Limb (tissue), 2 donors: ENCODE data around the gene C1orf159.
"Not testable (repeated sequence)": the region's sequence is repeated elsewhere in the genome, so short reads cannot be mapped to it uniquely, and the experiment has no call there.

Source experiments
- DNase-seq, 2 donors: peaks; one replicate each; pipeline ENCODE4 v3.0.0-alpha.2; 2016; ENCODE audit errors: extremely low spot score in 2 of 2

Gene C1orf159

DNA sequence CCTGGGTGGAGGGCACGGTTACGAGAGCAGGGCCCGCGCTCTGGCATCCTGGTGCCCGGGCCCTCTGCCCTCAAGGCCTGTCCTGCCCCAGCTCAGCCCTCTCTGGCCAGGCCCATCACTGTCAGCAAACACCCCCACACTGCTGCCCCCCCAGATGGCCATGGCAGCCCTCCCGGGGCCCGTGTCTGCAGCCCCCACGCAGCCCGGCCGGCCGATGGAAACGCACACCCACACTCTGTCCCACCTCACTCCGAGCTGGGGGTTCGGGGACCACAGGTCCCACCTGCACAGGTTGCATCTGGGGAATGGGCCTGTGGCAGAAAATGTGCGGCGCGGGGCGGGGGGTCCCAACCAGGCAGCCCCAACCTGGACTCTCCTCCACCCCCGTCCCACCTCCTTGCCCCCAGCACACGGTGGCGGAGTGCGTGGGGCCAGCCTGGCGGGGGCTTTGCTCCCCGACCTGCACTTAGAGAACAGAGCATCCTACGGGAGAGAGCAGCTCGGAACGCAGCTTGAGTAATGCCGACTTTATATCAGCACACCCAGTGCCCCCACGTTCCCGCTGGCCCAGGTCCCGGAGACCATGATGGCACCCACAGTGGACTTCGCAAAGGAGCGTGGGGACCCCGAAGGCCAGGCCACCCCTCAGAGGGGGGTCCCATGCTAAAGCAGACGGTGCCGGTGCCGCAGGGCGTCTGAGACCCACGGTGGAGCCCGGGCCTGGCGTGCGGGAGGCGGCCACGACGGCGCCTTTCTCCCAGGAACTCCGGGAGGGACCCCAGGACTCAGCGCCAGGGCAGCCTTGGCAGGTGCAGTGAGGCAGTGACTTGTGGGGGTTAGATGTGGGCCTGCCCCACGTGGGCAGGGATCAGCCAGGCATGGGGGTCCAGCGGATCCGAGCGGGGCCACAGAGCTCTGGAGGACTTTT lies 34.3 kb downstream of the C1orf159 start:
- no peak for DNase-seq

DNA sequence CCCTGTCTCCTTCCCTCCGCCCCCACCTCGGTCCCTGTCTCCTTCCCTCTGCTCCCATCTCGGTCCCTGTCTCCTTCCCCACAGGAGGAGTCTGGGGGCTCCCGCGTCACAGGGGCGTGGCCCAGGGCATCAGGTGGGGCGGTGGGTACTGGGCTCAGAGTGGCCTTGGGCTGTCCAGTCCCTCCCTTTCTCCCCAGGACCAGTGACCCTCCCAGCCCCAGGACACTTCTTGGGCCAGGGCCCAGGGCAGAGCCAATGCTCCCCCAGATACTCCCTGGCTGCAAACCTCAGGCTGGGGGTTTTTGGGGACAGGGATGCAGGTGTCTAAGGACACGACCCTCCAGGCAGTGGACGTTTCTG lies 35.0 kb downstream of the C1orf159 start:
- peak in 1 of 2 donors; percentile 33 for DNase-seq

DNA sequence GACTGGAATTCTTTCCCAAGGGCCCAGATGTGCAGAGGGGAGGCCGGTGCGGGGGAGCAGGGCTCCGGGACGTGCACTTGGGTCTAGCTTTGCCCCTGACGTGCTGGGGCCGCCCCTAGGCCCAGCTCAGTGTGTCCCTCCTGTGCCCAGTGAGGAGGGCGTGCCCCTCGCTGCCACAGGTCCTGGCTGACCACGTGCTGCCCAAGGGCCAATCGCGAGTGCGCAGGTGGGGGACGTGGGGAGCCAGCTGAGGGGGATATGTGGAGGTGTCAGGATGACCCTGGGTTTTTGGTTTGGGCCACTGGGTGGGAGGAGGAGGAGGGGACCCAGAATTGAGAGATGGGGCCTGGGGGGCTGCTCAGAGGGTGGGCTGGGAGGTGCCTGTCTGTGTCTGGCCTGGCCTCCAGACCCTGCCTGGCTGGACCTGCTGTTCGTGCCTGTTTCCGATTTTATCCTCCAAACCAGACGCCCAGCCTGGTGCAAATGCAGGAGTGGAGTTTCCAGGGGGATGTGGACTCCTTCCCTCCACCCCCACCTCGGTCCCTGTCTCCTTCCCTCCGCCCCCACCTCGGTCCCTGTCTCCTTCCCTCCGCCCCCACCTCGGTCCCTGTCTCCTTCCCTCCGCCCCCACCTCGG lies 35.6 kb downstream of the C1orf159 start:
- peak; percentile 53 to 74 for DNase-seq

DNA sequence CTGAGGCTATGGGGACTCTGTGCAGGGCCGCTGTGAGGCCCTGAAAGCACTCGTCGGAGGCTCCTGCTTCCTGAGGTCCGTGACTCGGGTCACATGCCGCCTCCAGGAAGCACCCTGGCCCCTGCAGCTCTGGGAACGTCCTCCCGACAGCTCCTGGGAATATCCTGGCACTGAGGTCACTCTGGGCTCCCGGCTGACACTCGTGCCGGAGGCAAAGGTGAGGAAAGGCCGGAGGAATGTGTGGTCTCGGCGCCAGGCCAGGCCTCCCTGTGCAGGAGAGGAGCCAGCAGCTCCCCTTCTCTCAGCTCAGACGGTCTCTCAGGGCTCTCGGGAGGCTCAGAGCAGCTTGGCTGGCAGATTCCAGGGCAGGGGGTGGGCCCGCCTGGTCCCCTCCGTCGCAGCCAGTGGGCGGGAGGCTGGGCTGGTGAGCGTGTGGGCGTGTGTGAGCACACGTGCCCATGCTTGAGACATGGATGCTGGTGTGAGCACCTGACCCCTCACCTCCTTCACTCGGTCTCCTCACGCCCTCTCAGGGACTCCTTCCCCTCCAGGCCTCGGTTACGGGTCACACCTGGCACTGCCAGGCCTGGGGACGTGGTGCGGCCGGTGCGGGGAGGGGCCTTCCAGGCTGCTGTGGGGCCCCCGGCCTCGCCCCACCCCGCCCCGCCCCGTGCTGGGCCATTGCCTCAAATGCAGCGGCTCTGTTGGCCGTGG lies 36.3 kb downstream of the C1orf159 start:
- DNase-seq: peak; percentile 27 to 69

DNA sequence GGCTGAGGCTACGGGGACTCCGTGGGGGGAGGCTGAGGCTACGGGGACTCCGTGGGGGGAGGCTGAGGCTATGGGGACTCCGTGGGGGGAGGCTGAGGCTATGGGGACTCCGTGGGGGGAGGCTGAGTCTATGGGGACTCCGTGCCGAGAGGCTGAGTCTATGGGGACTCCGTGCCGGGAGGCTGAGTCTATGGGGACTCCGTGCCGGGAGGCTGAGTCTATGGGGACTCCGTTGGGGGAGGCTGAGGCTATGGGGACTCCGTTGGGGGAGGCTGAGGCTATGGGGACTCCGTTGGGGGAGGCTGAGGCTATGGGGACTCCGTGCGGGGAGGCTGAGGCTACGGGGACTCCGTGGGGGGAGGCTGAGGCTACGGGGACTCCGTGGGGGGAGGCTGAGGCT lies 38.5 kb downstream of the C1orf159 start:
- DNase-seq: not testable (repeated sequence)

DNA sequence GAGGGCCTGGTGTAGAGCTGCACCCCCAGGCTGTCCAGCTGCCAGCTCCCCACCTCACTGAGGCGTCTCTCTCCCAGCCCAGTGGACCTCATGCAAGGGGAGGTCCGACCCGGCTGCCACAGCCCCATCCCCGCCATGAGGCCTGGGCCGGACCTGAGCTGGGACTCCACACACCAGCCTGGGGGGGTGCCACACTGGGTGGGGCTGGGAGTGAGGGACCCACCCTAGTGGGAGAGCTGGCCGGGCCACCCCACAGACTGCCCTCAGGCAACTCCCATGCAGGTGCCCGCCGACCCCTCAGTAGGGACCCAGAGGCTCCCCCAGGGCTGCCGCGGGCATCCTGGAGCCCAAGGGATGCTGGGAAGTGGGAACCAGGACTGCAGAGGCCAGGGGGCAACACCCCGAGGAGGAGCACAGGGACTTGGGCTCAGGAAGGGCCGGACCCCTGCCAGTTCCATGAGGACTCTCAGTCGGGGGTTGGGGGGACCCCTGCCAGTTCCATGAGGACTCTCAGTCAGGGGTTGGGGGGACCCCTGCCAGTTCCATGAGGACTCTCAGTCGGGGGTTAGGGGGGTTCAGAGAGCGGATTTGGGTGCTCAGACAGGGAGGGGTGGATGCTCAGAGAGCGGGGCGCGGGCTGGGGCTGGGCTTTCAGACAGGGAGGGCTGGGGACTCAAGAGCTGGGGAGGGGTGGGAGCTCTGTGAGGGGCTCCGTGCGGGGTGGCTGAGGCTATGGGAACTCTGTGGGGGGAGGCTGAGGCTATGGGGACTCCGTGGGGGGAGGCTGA lies 40.5 kb downstream of the C1orf159 start:
- no peak for DNase-seq

DNA sequence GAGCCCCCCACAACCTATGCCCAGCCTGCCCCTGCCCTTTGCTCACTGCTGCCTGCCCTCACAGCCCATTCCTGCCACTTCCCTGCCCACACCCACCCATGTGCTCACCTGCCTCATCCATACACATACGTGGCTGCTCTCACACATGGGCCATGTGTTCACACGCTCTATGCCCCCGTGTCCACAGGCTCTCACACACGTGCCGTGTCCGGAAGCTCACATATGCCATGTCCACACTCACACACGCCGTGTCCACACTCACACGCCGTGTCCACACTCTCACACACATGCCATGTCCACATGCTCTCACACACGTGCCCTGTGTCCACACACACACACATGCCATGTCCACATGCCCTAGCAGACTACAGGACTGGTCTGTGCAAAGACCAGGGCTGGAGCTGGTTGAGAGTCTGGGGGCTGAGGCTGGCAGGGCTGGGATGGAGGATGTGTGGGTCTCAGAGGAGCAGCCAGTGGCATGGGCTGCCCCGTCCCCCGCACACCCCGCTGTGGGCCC lies 41.2 kb downstream of the C1orf159 start:
- no peak for DNase-seq

DNA sequence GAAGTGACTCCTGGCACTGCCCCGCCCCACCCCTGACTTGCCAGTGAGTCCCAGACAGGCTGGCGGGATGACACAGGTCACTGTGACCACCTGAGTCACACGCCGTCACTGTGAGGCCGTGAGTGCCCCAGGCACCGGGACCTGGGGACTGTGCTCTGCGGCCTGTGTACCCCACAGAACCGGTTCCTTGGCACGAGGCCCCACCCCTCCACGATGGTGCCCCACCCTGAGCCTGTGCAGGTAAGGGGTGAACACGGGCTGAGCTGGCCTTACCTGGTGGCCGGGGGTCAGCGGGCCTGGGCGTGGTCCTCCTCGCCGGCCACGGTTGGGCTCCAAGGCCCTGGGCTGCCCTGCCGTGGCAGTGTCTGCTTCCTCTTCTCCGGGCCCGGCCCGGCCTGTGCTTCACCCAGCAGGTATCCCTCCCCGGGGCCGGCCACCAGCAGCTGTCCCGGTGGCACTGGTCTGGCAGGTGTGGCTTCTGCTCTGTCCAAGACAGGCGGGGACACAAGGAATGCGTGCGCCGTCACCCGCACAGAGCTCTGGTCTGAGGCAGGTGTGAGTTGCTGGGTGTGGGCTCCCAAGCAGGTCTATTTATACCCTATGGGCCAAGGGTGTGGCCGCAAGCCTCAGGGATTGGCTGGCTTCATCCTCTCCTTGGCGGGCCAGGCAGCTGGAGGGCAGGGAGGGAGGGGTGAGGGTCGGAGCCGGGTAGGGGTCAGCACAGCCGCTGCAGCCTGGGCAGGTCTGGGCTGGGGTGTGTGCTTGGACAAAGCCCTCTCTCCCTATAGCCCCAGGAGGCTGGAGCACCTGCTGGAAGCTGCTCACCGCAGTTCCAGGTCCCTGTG lies 41.9 kb downstream of the C1orf159 start, which contains the start of gene RNF223:
RNF223 (minus strand) TSS at position 564 of the 845 bp plus-strand sequence. CDS start 1,740 bp downstream, outside the sequence.
- DNase-seq: no peak

DNA sequence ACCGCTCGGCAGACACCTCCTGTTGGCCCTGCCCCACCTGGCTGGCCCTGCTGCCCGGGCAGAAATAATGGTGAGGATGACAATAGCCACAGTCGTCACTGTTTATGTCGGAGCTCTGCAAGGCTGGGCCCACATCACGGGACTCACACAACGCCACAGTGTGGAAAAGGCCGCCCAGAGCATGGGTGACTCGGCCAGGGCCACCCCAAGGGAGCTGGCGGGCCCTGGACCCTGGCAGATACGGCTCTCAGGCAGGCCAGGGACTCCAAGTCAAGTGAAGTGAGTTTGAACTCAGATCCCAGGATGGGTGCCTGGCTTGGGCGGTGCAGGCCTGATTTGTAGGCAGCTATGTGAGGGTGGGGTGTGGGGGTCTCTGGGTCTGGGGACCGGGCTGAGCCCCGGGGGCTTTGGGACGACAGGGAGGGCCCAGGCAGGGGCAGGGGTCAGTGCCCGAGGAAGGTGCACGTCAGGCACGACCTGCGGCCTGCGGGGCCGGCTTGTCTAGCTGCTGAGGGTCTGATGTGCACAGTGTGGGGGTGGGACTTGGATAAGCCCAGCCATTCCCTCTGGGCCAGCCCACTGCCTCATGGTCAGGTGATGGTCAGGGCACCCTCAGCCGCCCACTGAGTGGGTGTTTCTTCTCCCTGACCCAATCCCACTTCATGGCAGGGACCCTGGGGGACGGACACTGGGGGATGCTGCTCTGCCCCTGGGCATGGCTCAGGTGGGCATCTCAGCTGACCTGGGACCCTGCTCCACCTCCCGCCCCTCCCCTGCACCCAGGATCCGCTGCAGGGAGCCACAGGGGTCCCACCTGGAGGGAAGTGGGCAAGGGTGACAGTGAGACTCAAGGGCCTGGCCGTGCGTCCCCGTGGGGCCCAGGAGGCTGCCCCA lies 42.8 kb downstream of the C1orf159 start:
- DNase-seq: no peak

DNA sequence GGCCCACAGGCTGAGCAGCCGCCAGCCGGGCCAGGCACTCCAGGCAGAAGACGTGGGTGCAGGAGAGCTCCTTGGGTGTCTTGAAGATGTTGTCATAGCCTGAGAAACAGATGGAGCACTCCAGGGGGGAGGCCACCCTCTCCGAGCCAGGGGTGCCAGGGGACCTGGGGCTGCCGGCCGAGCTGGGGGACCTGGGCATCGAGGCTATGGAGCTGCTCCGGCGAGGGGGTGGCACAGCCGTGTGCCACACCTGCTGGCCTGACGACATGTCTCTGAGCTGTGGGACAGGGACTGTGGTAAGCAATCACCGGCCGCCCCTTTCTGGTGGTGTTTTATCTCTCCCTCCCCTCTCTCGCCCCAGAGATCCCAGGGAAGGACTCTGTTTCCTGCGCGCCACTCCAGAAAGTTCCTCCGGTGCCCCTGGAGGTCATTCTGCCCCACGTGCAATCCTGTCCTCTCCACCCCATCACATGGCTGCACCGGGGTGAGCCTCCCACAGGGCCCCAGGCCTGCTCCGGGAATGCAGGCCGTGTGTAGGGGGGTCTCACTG lies 43.5 kb downstream of the C1orf159 start:
- DNase-seq: no peak

DNA sequence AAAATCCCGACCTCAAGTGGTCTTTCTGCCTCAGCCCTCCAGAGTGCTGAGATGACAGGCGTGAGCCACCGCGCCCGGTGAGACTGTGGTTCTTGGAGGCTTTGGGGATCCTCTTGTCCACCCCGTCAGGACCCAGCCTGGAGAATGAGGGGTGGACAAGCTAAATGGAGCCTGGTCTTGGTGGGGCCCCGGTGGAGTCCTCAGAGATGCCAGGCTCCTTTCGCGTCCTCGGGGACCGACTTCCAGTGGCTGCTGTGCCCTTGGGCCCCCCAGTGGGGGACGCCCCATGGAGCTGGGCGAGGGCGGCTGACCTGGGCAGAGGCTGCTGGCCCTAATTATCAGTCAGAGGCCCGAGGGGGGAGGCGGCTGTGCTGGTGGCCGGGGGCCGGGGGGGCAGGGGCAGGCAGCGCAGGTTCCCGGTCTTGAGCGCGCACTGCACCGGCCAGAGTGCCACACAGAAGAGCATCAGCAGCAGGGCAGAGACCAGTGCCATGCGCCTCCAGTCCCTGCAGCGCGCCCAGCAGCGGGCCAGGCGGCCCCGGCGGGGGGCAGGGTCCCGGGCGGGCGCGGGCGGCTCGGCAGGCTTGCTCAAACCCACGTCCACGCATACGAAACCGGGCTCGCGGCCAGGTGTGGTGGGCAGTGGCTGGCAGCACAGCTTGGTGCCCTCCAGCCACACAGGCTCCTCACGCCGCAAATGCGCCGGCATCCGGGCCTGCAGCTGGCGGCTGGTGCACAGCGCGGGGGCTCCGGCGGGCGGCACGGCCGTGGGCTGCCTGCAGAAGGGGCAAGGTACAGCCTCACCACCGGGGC lies 44.2 kb downstream of the C1orf159 start:
- DNase-seq: no peak

DNA sequence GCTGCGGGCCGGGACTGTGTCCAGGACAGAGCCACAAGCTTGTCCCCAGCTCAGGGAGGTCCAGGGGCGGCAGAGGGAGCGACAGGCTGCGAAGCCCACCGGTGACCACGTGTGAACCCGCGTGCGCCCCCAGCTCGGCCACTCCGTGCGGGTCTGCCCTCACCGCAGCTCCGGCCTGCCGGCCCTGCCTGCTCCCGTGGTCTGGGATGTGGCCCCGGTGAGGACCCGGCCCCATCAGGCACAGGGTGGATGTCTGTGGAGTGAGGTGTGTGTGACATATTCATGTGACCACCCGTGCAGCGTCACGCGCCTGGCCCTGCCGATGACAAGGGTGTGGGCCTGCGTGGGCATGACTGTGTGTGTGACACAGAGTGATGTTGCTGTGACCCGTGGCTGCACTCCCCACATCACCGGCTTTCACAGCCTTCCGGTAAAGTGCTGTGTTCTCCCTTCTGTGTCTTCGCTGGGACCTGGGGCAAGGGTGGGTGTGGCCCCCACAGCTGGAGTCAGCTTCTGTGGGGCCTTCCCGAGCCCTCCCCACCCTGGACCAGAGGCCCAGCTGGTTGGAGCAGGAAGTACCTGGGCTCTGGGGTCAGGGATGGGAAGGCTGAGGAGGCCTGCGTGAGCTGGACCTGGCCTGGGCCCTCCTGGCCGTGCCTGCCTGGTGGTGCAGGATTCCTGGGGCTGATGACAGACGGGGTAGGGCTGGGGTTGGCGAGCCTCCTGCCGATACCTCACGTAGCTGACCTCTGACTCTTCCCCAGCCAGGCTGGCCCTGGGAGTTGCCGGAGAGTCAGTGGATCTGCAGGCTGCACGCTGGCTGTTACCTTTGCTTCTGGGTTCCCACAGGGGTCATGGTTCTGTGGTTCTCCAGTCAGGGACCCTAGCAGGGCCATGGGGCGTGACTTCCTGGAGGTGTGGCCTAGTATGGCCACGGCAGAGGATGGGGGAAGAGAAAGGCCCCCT lies 45.9 kb downstream of the C1orf159 start:
- DNase-seq: no peak

DNA sequence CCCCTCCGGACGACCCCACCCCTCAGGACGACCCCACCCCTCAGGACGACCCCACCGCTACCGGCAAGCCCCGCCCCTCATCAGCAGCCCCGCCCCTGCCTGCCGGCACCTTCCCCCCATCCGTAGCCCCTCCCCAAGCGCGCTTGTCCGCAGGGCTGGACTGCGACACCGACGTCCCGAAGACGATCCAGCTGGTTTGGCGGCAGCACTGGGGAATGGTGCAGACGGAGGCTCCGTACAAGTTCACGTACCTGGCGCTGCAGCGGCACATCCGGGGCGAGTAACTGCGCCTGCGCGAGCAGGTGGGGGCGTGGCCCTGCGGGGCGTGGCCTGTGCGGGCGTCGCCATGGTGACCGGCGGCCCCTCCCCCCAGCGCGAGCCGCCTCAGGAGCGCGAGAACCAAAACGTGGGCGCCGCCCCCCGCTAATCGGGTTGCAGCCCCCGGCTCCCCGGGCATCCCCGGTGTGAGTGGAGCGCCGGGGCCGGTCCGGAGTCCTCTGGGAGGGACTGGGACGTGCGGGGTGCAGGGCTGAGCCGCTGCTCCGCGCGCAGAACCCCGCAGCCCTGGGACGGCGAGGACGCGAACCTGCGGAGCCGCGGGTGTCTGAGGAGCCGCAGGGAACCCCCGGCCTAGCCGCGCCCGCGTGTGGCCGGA lies 46.7 kb downstream of the C1orf159 start:
- peak; percentile 19 to 92 for DNase-seq

DNA sequence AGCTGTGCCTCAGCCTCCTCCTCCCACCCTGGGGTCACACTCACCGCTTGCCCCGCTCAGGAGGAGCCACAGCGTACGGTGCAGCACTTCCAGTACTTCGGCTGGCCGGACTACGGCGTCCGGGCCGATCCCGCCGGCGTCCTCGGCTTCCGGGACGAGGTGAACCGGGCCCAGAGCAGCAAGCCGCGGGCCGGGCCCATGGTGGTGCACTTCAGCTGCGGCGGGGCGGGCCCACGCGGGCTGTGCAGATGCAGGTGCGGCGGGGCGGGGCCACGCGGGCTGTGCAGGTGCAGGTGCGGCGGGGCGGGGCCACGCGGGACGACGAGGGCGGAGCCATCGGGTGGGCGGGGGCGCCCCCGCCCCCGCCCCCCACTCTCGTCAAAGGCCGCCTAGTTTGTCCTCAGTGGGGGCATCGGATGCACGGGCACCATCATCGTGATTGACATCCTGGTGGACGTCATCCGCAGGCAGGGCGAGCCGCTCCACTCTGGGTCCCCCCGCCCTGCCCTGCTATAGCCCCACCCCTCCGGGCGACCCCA lies 47.3 kb downstream of the C1orf159 start:
- DNase-seq: peak in 1 of 2 donors; percentile 62

DNA sequence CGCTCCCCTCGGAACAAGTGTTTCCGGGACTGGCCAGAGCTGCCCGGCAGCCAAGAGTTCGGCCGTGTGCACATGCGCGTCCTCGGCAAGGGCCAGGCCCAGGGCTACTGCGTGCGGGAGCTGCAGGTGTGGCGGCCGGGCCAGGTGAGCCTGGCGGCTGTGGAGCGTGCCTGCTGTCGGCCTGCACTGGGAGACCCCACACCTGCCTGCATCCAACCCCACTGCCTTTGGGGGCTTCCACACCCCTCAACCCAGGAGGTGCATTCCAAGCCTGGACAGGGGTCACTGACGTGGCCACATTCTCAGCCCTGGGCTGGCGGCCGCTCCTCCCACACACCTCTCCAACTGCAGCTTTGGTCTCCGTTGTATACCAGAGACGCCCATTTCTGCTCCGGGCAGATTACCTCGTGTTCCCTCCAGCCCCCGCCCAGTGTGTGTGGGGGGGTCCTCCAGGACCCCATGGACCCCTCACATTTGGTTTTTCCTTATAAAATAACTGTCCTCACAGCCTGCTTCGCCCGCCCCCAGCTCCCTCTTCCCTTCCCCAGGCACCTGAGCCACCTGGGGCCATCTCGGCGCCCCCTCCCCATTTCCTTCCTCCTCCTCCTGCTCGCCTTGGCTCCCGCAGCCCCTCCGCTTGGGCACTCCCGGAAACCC lies 47.9 kb downstream of the C1orf159 start:
- DNase-seq: no peak
